Adrenal gland (tissue), 12 donors: ENCODE results near the gene MAN1C1. TPM values are rescaled to one million over a fixed set of nuclear protein-coding genes. Genes with fewer than 3 reads are reported as not detected.

Experiments used
- DNase-seq, 7 donors: peaks; one replicate each; pipeline ENCODE4 v3.0.0-alpha.2; 2019 to 2020
- H3K27ac ChIP-seq, 5 donors: fragments of 200-600 bp; sonication (generic) in 4 of 5; 1 replicate in 3 of 5; 2 replicates in 2 of 5; pipeline versions ENCODE4 v1.5.1 to v1.8.0; 2016 to 2020; ENCODE audit warnings: mild to moderate bottlenecking in 1 of 5
- H3K27me3 ChIP-seq: fragments of 200-600 bp; 2 replicates; pipeline ENCODE4 v1.8.0; 2021
- H3K36me3 ChIP-seq, 2 donors: fragments of 200-600 bp; replicated peaks in 1 of 2; 1 replicate in 1 of 2; 2 replicates in 1 of 2; pipeline versions ENCODE4 v1.5.1 to v1.8.0; 2018 to 2022
- H3K4me1 ChIP-seq, 2 donors: fragments of 200-600 bp; replicated peaks in 1 of 2; 1 replicate in 1 of 2; 2 replicates in 1 of 2; pipeline versions ENCODE4 v1.5.1 to v1.8.0; 2018 to 2021
- H3K4me3 ChIP-seq, 4 donors: fragments of 200-600 bp; sonication (generic) in 3 of 4; one replicate each; pipeline ENCODE4 v1.5.1; 2016 to 2018
- H3K9me3 ChIP-seq, 3 donors: fragments of 200-600 bp; sonication (generic) in 1 of 3; replicated peaks in 1 of 3; 1 replicate in 2 of 3; 2 replicates in 1 of 3; pipeline versions ENCODE4 v1.5.1 to v1.8.0; 2016 to 2021
- POLR2A ChIP-seq, 2 donors: fragments of 450-650 bp; IDR thresholded peaks; one replicate each; pipeline ENCODE4 v1.6.1; 2017; ENCODE audit warnings: antibody characterized with exemption in 2 of 2, mild to moderate bottlenecking in 2 of 2, moderate library complexity in 1 of 2
- WGBS, 4 donors: extraction: QIAGEN DNeasy Blood & Tissue Kit in 2 of 4; methylation state at CpG; one replicate each; pipeline versions ENCODE4 v1.1.5 to v1.1.7; 2013 to 2017; 5-methylcytosine and 5-hydroxymethylcytosine counted together
- intact Hi-C, 2 donors: fragments of 100-400 bp; cut with DNase I; formaldehyde crosslinking; loops; one replicate each; pipeline versions ENCODE4 v1.14.1 to v1.15.0; 2022 to 2023
- polyA plus RNA-seq, 3 donors: library from polyadenylated mRNA; stranded (reverse); fragments of 200-250 nt in 2 of 3; fragments of 350-450 nt in 1 of 3; fragmentation: Illumina TruSeq in 1 of 3; extraction: RNeasy Lipid Tissue Mini Kit (QIAGEN cat#74804) in 1 of 3; gene quantifications; one replicate each; pipeline ENCODE4 v1.2.3, GENCODE V29; 2013 to 2014
- total RNA-seq, 9 donors: library from RNA; depleted of rRNA in 4 of 9; stranded (reverse); fragments of >200 nt in 4 of 9; fragments of 120-200 nt in 1 of 9; fragmentation: NEBNext Ultra II Directional in 1 of 9; extraction: Animal tissue kit (Norgen Biotek cat#: 25700) in 1 of 9; gene quantifications; one replicate each; pipeline versions ENCODE4 v1.1.0 to v1.2.4, GENCODE V29; 2013 to 2023
- TF ChIP-seq, protein P1 (sequence below), 6 experiments: fragments of 450-650 bp in 4 of 6; fragments of 200-600 bp in 2 of 6; sonication (generic) in 1 of 6; IDR thresholded peaks; 1 replicate in 5 of 6; 2 replicates in 1 of 6; pipeline versions ENCODE4 v1.5.1 to v1.8.0; 2016 to 2021; ENCODE audit warnings: antibody characterized with exemption in 6 of 6, mild to moderate bottlenecking in 2 of 6, moderate library complexity in 1 of 6
- donor health status: healthy with polysubstance abuse.
- donor health status: Bipolar disorder and iron deficiency.
- donor health status: DM: yes; HTN: yes; CAD: no.
- donor health status: DM: no; HTN: no; CAD: no.
- donor health status: DM: no; HTN: no; CAD: no.
- donor health status: DM: yes; HTN: yes; CAD: no.

MAN1C1 gene
- total and polyA plus RNA-seq, 12 donors, result 2.7 to 58.7 (median 27.7) TPM

DNA sequence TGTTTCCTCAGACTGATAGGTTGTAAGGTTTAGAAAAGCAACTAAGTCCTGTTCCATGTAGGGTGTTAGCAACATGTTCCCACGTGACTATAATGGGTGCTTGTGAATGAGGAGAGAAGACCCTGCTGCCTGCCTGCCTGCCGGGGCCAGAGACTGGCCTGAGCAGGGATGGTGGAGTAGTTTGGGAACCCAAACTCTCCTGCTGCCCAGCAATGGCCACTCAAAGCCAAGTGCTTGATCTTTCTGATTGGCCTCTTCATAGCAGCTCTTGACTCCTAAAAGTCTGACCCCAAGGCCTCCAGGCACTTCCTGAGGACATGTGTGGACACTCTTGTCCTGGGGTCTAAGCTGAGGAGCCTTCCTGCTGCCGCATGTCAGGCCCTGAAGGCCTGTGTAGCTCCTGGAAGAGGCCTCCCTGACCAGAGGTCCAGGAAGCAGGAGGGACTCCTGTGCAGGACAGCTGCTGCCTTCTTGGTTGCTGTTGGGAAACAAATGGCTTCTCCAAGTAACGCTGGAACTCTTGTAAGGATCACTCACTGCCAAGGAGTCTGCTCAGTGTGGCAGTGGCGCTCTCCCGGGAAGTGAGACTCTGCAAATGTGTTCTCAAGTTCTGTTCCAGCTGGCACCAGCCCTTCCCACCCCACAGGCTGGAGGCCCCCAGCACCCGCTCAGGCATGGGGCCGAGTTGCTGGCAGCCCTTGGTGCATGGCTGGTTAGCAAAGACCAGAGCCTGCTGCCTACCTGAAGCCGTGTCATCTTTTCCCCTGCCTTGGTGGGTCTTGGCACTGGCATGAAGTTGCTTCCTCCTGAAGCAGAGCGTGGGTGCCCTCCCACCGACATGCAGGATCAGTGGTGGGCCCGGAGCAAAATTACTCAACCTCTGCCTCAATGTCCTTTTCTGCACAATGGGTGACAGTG, 35.5 kb downstream of the MAN1C1 start:
- no peak for TF ChIP-seq POLR2A (IDR thresholded peaks at IDR 0.05)
- TF ChIP-seq, protein P1, sequence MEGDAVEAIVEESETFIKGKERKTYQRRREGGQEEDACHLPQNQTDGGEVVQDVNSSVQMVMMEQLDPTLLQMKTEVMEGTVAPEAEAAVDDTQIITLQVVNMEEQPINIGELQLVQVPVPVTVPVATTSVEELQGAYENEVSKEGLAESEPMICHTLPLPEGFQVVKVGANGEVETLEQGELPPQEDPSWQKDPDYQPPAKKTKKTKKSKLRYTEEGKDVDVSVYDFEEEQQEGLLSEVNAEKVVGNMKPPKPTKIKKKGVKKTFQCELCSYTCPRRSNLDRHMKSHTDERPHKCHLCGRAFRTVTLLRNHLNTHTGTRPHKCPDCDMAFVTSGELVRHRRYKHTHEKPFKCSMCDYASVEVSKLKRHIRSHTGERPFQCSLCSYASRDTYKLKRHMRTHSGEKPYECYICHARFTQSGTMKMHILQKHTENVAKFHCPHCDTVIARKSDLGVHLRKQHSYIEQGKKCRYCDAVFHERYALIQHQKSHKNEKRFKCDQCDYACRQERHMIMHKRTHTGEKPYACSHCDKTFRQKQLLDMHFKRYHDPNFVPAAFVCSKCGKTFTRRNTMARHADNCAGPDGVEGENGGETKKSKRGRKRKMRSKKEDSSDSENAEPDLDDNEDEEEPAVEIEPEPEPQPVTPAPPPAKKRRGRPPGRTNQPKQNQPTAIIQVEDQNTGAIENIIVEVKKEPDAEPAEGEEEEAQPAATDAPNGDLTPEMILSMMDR (IDR thresholded peaks at IDR 0.05), result no peak
- Histone ChIP-seq H3K27ac (no peak overlapping the region), H3K4me3 (no peak overlapping the region), H3K4me1 (peaks cover 0 to 7% of the 10 kb centered on the region in 2 donors), H3K36me3 (no peaks in the 10 kb centered on the region), H3K9me3 (no peaks in the 10 kb centered on the region), H3K27me3 (no peaks in the 10 kb centered on the region)
- intact Hi-C loops, result no loop called here
- peak in 1 of 7 donors; percentile 37 for DNase-seq
- WGBS, 4 donors, result 88 to 92% (median 90%) methylated on average over 6 to 12 of the region's 12 CpGs

DNA sequence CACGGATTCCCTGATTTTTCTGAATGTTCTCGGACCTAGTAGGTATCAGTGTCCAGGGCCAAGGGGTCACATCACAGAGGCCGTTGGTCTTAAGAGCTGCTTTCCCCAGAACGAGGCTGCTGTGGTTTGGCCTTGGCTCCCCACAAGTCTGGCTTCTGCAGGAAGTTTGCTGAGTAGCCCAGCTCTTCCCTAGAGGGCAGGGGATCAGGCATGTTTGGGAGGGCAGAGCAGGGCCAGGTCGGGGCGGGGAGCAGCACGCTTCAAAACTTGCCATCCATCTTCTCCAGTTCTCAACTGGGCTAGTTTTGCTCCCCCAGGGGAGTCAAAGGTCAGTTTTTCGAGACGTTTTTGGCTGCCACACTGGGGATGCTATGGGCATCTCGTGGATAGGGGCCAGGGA, 37.0 kb downstream of the MAN1C1 start:
- intact Hi-C loops, result no loop called here
- Histone ChIP-seq H3K4me3 (no peak overlapping the region), H3K4me1 (peaks cover 0 to 8% of the 10 kb centered on the region in 2 donors), H3K27me3 (no peaks in the 10 kb centered on the region), H3K36me3 (no peaks in the 10 kb centered on the region), H3K27ac (peak overlapping the region in 1 of 5 donors; percentile 3), H3K9me3 (no peaks in the 10 kb centered on the region)
- WGBS, 4 donors, result 50 to 67% (median 57%) methylated on average over 7 to 10 of the region's 10 CpGs
- DNase-seq, result peak in 1 of 7 donors; percentile 49
- TF ChIP-seq POLR2A (IDR thresholded peaks at IDR 0.05), result no peak
- TF ChIP-seq, protein P1 (IDR thresholded peaks at IDR 0.05), result no peak

DNA sequence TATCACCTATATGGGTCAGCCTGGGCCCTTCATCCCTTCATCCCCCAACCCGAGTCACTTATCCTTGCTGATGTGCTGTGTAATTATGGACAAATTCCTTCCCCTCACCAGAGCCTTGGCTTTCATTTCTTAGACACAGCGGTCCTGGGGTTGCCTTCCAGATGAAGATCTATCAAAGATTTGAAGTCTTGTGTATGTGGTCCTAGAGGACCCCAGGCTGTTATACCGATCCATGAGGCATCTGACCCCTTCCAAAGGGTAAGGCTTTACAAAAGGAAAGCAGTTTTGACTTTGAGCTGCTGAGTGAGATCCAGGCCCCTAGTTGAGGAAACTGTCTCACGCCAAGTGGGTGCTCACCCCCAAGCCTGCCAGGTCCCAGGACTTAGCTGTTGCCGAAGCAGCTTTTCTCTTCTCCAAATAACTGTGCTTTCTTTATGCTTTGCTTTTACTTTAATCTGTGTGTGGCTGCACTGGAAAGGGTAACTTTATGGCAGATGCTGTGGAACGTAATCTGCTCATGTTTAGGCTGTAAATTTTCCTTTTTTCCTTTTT, 37.6 kb downstream of the MAN1C1 start:
- Histone ChIP-seq H3K9me3 (no peaks in the 10 kb centered on the region), H3K4me1 (peaks cover 6 to 14% of the 10 kb centered on the region in 2 donors), H3K36me3 (no peaks in the 10 kb centered on the region), H3K27me3 (no peaks in the 10 kb centered on the region), H3K27ac (peak overlapping the region in 1 of 5 donors; percentile 3), H3K4me3 (no peak overlapping the region)
- DNase-seq, result peak in 1 of 7 donors; percentile 24
- no peak for TF ChIP-seq POLR2A (IDR thresholded peaks at IDR 0.05)
- TF ChIP-seq, protein P1 (IDR thresholded peaks at IDR 0.05), result no peak
- intact Hi-C loops, result no loop called here
- WGBS, 4 donors, result 87 to 97% (median 94%) methylated on average over 6 of the region's 6 CpGs

DNA sequence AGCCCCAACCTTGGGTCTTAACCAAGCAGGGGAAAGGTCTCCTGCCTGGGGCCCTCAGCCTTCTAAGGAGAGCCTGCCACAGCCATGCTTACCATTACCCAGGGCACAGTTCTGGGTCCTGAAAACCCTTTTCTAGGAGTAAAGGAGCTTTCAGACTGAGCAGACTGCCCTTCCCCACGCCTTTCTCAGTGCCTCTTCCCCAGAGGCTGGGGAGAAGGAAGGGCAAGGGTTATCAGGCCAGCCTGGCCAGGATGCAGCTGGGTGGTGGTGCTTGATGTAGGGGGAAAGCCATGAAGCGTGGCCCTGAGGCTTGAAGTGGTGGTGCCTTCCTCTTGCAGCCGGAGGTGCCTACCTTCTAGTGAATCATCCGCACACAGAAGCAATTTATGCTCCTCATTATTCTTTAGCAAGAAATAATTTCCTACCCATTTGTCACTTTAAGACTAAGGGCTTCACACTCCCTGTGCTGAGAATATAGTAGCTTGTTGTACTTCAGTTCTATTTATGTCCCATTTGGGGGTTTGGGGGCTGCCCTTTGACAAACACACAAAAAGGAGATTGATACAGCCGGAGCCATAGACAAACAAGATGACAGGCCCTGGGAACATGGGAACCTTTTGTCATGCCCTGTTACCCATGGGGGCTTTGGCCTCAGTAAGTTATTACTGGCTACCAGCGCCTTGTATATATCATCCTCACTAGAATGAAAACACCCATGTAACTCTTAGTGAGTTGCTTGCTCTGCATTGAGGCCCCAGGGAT, 40.7 kb downstream of the MAN1C1 start:
- DNase-seq, result peak in 1 of 7 donors; percentile 55
- TF ChIP-seq, protein P1 (IDR thresholded peaks at IDR 0.05), result no peak
- Histone ChIP-seq H3K4me3 (no peak overlapping the region), H3K36me3 (no peaks in the 10 kb centered on the region), H3K4me1 (peaks cover 6 to 15% of the 10 kb centered on the region in 2 donors), H3K9me3 (no peaks in the 10 kb centered on the region), H3K27ac (peak overlapping the region in 1 of 5 donors; percentile 10), H3K27me3 (no peaks in the 10 kb centered on the region)
- 80 to 89% (median 85%) methylated on average over 5 to 6 of the region's 6 CpGs for WGBS, 4 donors
- intact Hi-C loops, result no loop called here
